ENCODE measurements around the gene AP1S1. TPM values are rescaled to one million over a fixed set of nuclear protein-coding genes. Genes with fewer than 3 reads are reported as not detected.

Gene AP1S1
- total and polyA plus RNA-seq, 2 donors (not counting 3 experiments of a cell fraction or from before 2014, with no cell fraction given) = 93.3 to 106 TPM

GRCh38 chr7:101118856-101119255, 35.4 kb upstream of the AP1S1 start:
- no peak overlapping the region for H3K4me2 ChIP-seq (ENCODE audit: insufficient read depth, low read length)
- dilution Hi-C loops (cut with MboI; ENCODE audit: extremely low pct_ligation_motif_present, low sequenced_read_pairs) = no loop called here
- no peak overlapping the region for H3K9ac ChIP-seq (replicated peaks; ENCODE audit: extremely low read depth, insufficient read depth, low read length)
- TF ChIP-seq EZH2 (IDR thresholded peaks at IDR 0.05; ENCODE audit: borderline replicate concordance, low read depth, low read length, severe bottlenecking) (no peak), POLR2AphosphoS5 (IDR thresholded peaks at IDR 0.05; ENCODE audit: insufficient read depth, low read depth, low read length) (no peak), CTCF (IDR thresholded peaks at IDR 0.05; ENCODE audit: extremely low read depth in 1 of 2, insufficient read depth in 1 of 2, low read depth in 1 of 2, low read length in 2 of 2) (no peak), MAX (IDR thresholded peaks at IDR 0.05; ENCODE audit: insufficient read depth, insufficient read length) (no peak), FOS (IDR thresholded peaks at IDR 0.05; ENCODE audit: borderline replicate concordance, insufficient read depth, low read length) (no peak), GATA2 (IDR thresholded peaks at IDR 0.05; ENCODE audit: insufficient read depth, insufficient read length, low read depth, low read length) (no peak), POLR2A (IDR thresholded peaks at IDR 0.05; ENCODE audit: low read depth, low read length) (no peak), JUN (IDR thresholded peaks at IDR 0.05; ENCODE audit: borderline replicate concordance, insufficient read depth, insufficient read length, low read depth) (no peak), MYC (IDR thresholded peaks at IDR 0.05; ENCODE audit: low read depth, low read length) (no peak)
- no peaks in the 10 kb centered on the region for H4K20me1 ChIP-seq (replicated peaks; ENCODE audit: control insufficient read depth, extremely low read depth, insufficient read depth, low read length)
- no peaks in the 10 kb centered on the region for H3K9me1 ChIP-seq (replicated peaks; ENCODE audit: control insufficient read depth, extremely low read depth, insufficient read depth, low read length)
- CTCF ChIA-PET = interaction anchor here (3.5 kb wide), 1 partner anchor 24 kb away, joined by 14 read pairs; no protein-coding TSS in a partner anchor
- H2AFZ ChIP-seq (ENCODE audit: low read depth, low read length) = no peak overlapping the region
- intact Hi-C loops (cut with micrococcal nuclease) = no loop called here
- H3K9me3 ChIP-seq (replicated peaks; ENCODE audit: control insufficient read depth, insufficient read depth, low read length) = no peaks in the 10 kb centered on the region
- DNase-seq (ENCODE audit: low read depth, low spot score) = no peak
- no peak overlapping the region for H3K4me3 ChIP-seq (replicated peaks in 1 of 3; ENCODE audit: insufficient read depth in 1 of 3, low read depth in 1 of 3, low read length in 3 of 3)
- H3K27me3 ChIP-seq (ENCODE audit: control insufficient read depth in 2 of 2, insufficient read depth in 2 of 2, low read length in 2 of 2) = no peaks in the 10 kb centered on the region
- POLR2A ChIA-PET = interaction anchor here (1.1 to 3.6 kb wide), 2 partner anchors 9 to 10 kb away, joined by 4 to 15 read pairs; no protein-coding TSS in a partner anchor
- peaks cover 13% of the 10 kb centered on the region for H3K79me2 ChIP-seq (ENCODE audit: control insufficient read depth, insufficient read depth, low read length)
- H3K4me1 ChIP-seq (ENCODE audit: control insufficient read depth, extremely low read depth, insufficient read depth, low read length) = peaks cover 61% of the 10 kb centered on the region
- H3K27ac ChIP-seq (ENCODE audit: insufficient read depth, low read depth, low read length) = peak overlapping the region; percentile 95
- BruUV-seq (replicated peaks) = no TSS peak
- no peaks in the 10 kb centered on the region for H3K36me3 ChIP-seq (ENCODE audit: control insufficient read depth in 2 of 2, extremely low read depth in 1 of 2, insufficient read depth in 2 of 2, low read length in 2 of 2)
- no peak for FAIRE-seq

Measured in endothelial cell of umbilical vein (primary cell).